Nephron (organoid): ENCODE measurements around the gene YBX1.
A peak's percentile ranks its signal among the peaks of the same experiment; 100 is the strongest.
"Not testable (repeated sequence)": the region's sequence is repeated elsewhere in the genome, so short reads cannot be mapped to it uniquely, and the experiment has no call there.

Experiments
- H3K27ac Mint-ChIP-seq, 3 experiments: 2 replicates each; pipeline ENCODE4 v1.8.0; 2020; ENCODE audit warnings: mixed read lengths in 3 of 3, mild to moderate bottlenecking in 2 of 3, moderate library complexity in 1 of 3
- H3K27me3 Mint-ChIP-seq: 2 replicates; pipeline ENCODE4 v1.8.0; 2021; ENCODE audit warnings: low read depth, mild to moderate bottlenecking, moderate library complexity, mixed read lengths
- H3K36me3 Mint-ChIP-seq: 2 replicates; pipeline ENCODE4 v1.8.0; 2020; ENCODE audit warnings: low read depth, mixed read lengths
- H3K4me1 Mint-ChIP-seq: 2 replicates; pipeline ENCODE4 v1.8.0; 2020; ENCODE audit warnings: mixed read lengths
- H3K4me3 Mint-ChIP-seq, 3 experiments: 2 replicates each; pipeline ENCODE4 v1.8.0; 2020; ENCODE audit warnings: mild to moderate bottlenecking in 3 of 3, mixed read lengths in 3 of 3, moderate library complexity in 2 of 3
- H3K9me3 Mint-ChIP-seq: 2 replicates; pipeline ENCODE4 v1.8.0; 2020; ENCODE audit warnings: mixed read lengths
- CTCF ChIP-seq, 3 experiments: fragments of 200-600 bp; sonication (generic); IDR thresholded peaks; one replicate each; pipeline ENCODE4 v1.5.0; 2021; ENCODE audit warnings: antibody characterized with exemption in 3 of 3; ENCODE audit not compliant: unreplicated experiment in 3 of 3

YBX1 gene

GRCh38 chr1:42675467-42675866 lies 6.8 kb upstream of the YBX1 start:
- no peak for TF ChIP-seq CTCF (IDR thresholded peaks at IDR 0.05; ENCODE audit: unreplicated experiment in 3 of 3)
- no peak overlapping the region for H3K27ac Mint-ChIP-seq
- peaks cover 22% of the 10 kb centered on the region for H3K4me1 Mint-ChIP-seq
- H3K4me3 Mint-ChIP-seq: no peak overlapping the region
- peaks cover 32% of the 10 kb centered on the region for H3K36me3 Mint-ChIP-seq
- no peaks in the 10 kb centered on the region for H3K27me3 Mint-ChIP-seq
- H3K9me3 Mint-ChIP-seq: no peaks in the 10 kb centered on the region

GRCh38 chr1:42676534-42677087 lies 5.6 kb upstream of the YBX1 start:
- no peaks in the 10 kb centered on the region for H3K27me3 Mint-ChIP-seq
- H3K9me3 Mint-ChIP-seq: no peaks in the 10 kb centered on the region
- H3K27ac Mint-ChIP-seq: no peak overlapping the region
- TF ChIP-seq CTCF (IDR thresholded peaks at IDR 0.05; ENCODE audit: unreplicated experiment in 3 of 3): no peak
- H3K4me1 Mint-ChIP-seq: peaks cover 29% of the 10 kb centered on the region
- H3K4me3 Mint-ChIP-seq: no peak overlapping the region
- H3K36me3 Mint-ChIP-seq: peaks cover 28% of the 10 kb centered on the region

- Mint-ChIP-seq H3K36me3 (peaks cover 23% of the 10 kb centered on the region), H3K27me3 (no peaks in the 10 kb centered on the region), H3K27ac (peak overlapping the region; percentile 72 to 99 (median 98)), H3K4me1 (peaks cover 46% of the 10 kb centered on the region), H3K4me3 (peak overlapping the region; percentile 95 to 99 (median 98)), H3K9me3 (no peaks in the 10 kb centered on the region)
- TF ChIP-seq CTCF (IDR thresholded peaks at IDR 0.05; ENCODE audit: unreplicated experiment in 3 of 3): no peak
Measured at GRCh38 chr1:42679364-42679983, 2.7 kb upstream of the YBX1 start.

GRCh38 chr1:42680055-42680454 lies 2.2 kb upstream of the YBX1 start:
- Mint-ChIP-seq H3K4me1 (peaks cover 52% of the 10 kb centered on the region), H3K9me3 (no peaks in the 10 kb centered on the region), H3K36me3 (peaks cover 22% of the 10 kb centered on the region), H3K27me3 (no peaks in the 10 kb centered on the region), H3K27ac (peak overlapping the region; percentile 72 to 99 (median 98)), H3K4me3 (peak overlapping the region; percentile 95 to 99 (median 98))
- TF ChIP-seq CTCF (IDR thresholded peaks at IDR 0.05; ENCODE audit: unreplicated experiment in 3 of 3): no peak

GRCh38 chr1:42680921-42681683 lies 1.1 kb upstream of the YBX1 start:
- Mint-ChIP-seq H3K36me3 (peaks cover 14% of the 10 kb centered on the region), H3K27me3 (no peaks in the 10 kb centered on the region), H3K27ac (peak overlapping the region; percentile 98 to 99 (median 99)), H3K4me3 (peak overlapping the region; percentile 95 to 99 (median 98)), H3K9me3 (no peaks in the 10 kb centered on the region), H3K4me1 (peaks cover 61% of the 10 kb centered on the region)
- no peak for TF ChIP-seq CTCF (IDR thresholded peaks at IDR 0.05; ENCODE audit: unreplicated experiment in 3 of 3)

- not testable (repeated sequence) for H3K27me3 Mint-ChIP-seq, H3K9me3 Mint-ChIP-seq
- Mint-ChIP-seq H3K36me3 (peaks cover 18% of the 10 kb centered on the region), H3K4me3 (peak overlapping the region; percentile 95 to 99 (median 98)), H3K4me1 (peaks cover 72% of the 10 kb centered on the region), H3K27ac (peak overlapping the region; percentile 98 to 99 (median 99))
Measured at GRCh38 chr1:42682484-42682738, 193 bp downstream of the YBX1 start.
